Cardiac atrium fibroblast (primary cell): ENCODE results near the gene TFPI. TPM values are rescaled to one million over a fixed set of nuclear protein-coding genes. Genes with fewer than 3 reads are reported as not detected.

Experiments used
- total RNA-seq: library from RNA; depleted of rRNA; stranded (reverse); fragments of >200 nt; gene quantifications from 2 replicates; pipeline ENCODE4 v1.2.3, GENCODE V29; 2015

Gene TFPI
- total RNA-seq: 730 and 850 TPM in 2 replicates

DNA sequence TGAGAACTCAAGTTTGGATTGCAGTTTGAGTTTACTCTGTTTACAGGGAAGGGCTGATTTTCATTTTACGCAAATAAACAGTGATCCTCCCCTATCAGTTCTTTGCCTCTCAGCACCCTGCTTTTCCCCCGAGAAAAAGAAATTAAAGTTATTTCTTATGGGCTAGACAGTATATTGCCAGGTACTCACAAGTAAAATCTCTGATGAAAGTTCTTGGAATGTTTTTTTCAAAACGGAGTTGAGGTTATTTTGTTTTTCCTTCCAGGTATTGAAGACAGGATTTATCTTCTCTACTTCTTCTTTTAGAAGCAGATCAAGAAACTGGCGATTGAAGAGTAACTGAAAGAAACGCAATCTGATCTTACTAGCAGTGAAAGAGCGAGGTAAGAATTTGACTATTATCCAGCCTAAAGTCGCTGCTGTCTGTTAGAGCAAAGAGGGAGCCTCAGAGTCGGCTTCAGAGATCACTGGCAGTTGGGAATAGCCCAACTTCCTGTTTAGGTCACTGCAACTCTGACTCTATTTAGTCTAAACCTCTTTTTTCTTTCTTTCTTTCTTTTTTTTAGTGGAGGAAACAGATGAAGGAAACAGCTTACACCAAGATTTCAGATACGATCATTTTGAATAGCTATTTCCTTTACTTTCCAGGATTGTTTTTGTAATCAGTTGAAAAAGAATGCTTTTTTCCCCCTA is at the start of gene TFPI:
Gene TFPI, minus strand, starts transcription at position 425 of the 693 bp plus-strand sequence. CDS start 50,667 bp downstream, outside the sequence.

Other genes with a start within 250 kb of the TFPI start
- gene CALCRL, start 106.2 kb downstream of the TFPI start, total RNA-seq: 21.8 and 30.0 TPM in 2 replicates